SK-N-SH treated with all-trans-retinoic acid at 6 μM for 48 hours (cell line): Measurements from ENCODE around the gene NUP43.

Source experiments
- ATAC-seq: fragments of 200-7000 bp; cut with Tn5 transposase; 3 replicates; pipeline ENCODE4 v1.9.1; 2020; ENCODE audit warnings: mild to moderate bottlenecking, moderate library complexity
- ARNTL ChIP-seq: fragments of 450-650 bp; formaldehyde crosslinking; IDR thresholded peaks from 2 replicates; pipeline ENCODE4 v1.5.0; 2020; ENCODE audit warnings: low read depth, mild to moderate bottlenecking, moderate library complexity, borderline replicate concordance
- BACH2 ChIP-seq: fragments of 250-450 bp; sonication (Bioruptor Pico); IDR thresholded peaks from 2 replicates; pipeline ENCODE4 v1.9.0; 2021; ENCODE audit warnings: mild to moderate bottlenecking, borderline replicate concordance
- CREB5 ChIP-seq: fragments of 250-450 bp; sonication (Bioruptor Pico); IDR thresholded peaks from 2 replicates; pipeline ENCODE4 v1.5.1; 2020; ENCODE audit warnings: low read depth, mild to moderate bottlenecking, moderate library complexity
- CSDC2 ChIP-seq: fragments of 250-450 bp; sonication (Bioruptor Pico); IDR thresholded peaks from 2 replicates; pipeline ENCODE4 v1.5.0; 2020; ENCODE audit warnings: mild to moderate bottlenecking, moderate library complexity
- ESRRG ChIP-seq: fragments of 250-450 bp; sonication (Bioruptor Pico); IDR thresholded peaks from 2 replicates; pipeline ENCODE4 v1.6.1; 2021; ENCODE audit warnings: mild to moderate bottlenecking
- GLIS3 ChIP-seq: fragments of 250-450 bp; sonication (Bioruptor Pico); IDR thresholded peaks from 2 replicates; pipeline ENCODE4 v1.5.0; 2020; ENCODE audit warnings: mild to moderate bottlenecking, moderate library complexity
- ISL1 ChIP-seq: fragments of 250-450 bp; sonication (Bioruptor Pico); IDR thresholded peaks from 2 replicates; pipeline ENCODE4 v2.1.2; 2022; ENCODE audit warnings: mild to moderate bottlenecking, moderate library complexity
- OSR1 ChIP-seq: fragments of 250-450 bp; sonication (Bioruptor Pico); IDR thresholded peaks from 2 replicates; pipeline ENCODE4 v1.8.0; 2022; ENCODE audit warnings: moderate library complexity, mild to moderate bottlenecking, inconsistent platforms
- PATZ1 ChIP-seq: fragments of 250-450 bp; sonication (Bioruptor Pico); IDR thresholded peaks from 2 replicates; pipeline ENCODE4 v1.8.0; 2020; ENCODE audit warnings: mild to moderate bottlenecking, moderate library complexity, borderline replicate concordance
- POU6F1 ChIP-seq: fragments of 250-450 bp; sonication (Bioruptor Pico); IDR thresholded peaks from 2 replicates; pipeline ENCODE4 v1.8.0; 2021; ENCODE audit warnings: low read depth, mild to moderate bottlenecking, moderate library complexity, borderline replicate concordance
- PPARA ChIP-seq: fragments of 250-450 bp; sonication (Bioruptor Pico); IDR thresholded peaks from 2 replicates; pipeline ENCODE4 v1.5.0; 2020; ENCODE audit warnings: mild to moderate bottlenecking, borderline replicate concordance
- RARB ChIP-seq: fragments of 250-450 bp; sonication (Bioruptor Pico); IDR thresholded peaks from 2 replicates; pipeline ENCODE4 v1.8.0; 2021; ENCODE audit warnings: mild to moderate bottlenecking, moderate library complexity
- SNAI2 ChIP-seq: fragments of 250-450 bp; sonication (Bioruptor Pico); IDR thresholded peaks from 2 replicates; pipeline ENCODE4 v1.5.0; 2020; ENCODE audit warnings: mild to moderate bottlenecking, moderate library complexity
- TCF4 ChIP-seq: fragments of 250-450 bp; sonication (Bioruptor Pico); IDR thresholded peaks from 2 replicates; pipeline ENCODE4 v1.8.0; 2021; ENCODE audit warnings: mild to moderate bottlenecking, moderate library complexity, borderline replicate concordance
- TOX ChIP-seq: fragments of 250-450 bp; sonication (Bioruptor Pico); IDR thresholded peaks from 2 replicates; pipeline ENCODE4 v1.8.0; 2021; ENCODE audit warnings: mild to moderate bottlenecking, moderate library complexity, borderline replicate concordance
- TSHZ2 ChIP-seq: fragments of 250-450 bp; sonication (Bioruptor Pico); IDR thresholded peaks from 2 replicates; pipeline ENCODE4 v1.5.0; 2020; ENCODE audit warnings: mild to moderate bottlenecking, moderate library complexity
- ZC3H10 ChIP-seq: fragments of 250-450 bp; sonication (Bioruptor Pico); IDR thresholded peaks from 2 replicates; pipeline ENCODE4 v1.5.1; 2021; ENCODE audit warnings: mild to moderate bottlenecking, moderate library complexity
- ZFP3 ChIP-seq: fragments of 250-450 bp; sonication (Bioruptor Pico); IDR thresholded peaks from 2 replicates; pipeline ENCODE4 v1.5.0; 2020; ENCODE audit warnings: mild to moderate bottlenecking, moderate library complexity
- ZFP30 ChIP-seq: fragments of 450-650 bp; formaldehyde crosslinking; IDR thresholded peaks from 2 replicates; pipeline ENCODE4 v1.5.0; 2022; ENCODE audit warnings: mild to moderate bottlenecking, moderate library complexity
- ZNF565 ChIP-seq: fragments of 450-650 bp; formaldehyde crosslinking; conservative IDR thresholded peaks from 2 replicates; pipeline ENCODE4 v1.5.0; 2020; ENCODE audit warnings: low read depth, mild to moderate bottlenecking, moderate library complexity
- ZNF70 ChIP-seq: fragments of 450-650 bp; formaldehyde crosslinking; IDR thresholded peaks from 2 replicates; pipeline ENCODE4 v1.5.0; 2020; ENCODE audit warnings: mild to moderate bottlenecking, moderate library complexity
- ZNF8 ChIP-seq: fragments of 450-650 bp; formaldehyde crosslinking; IDR thresholded peaks from 2 replicates; pipeline ENCODE4 v1.5.0; 2020; ENCODE audit warnings: mild to moderate bottlenecking, moderate library complexity

The NUP43 gene

GRCh38 chr6:149746147-149746946 lies at the start of gene NUP43:
Gene NUP43, minus strand, starts transcription at chr6:149746529. Its CDS starts 34 bp downstream, at chr6:149746495.
- ATAC-seq: peak; percentile 74
- TF ChIP-seq CREB5 (CRISPR knock-in tag) (no peak), ZNF8 (CRISPR knock-in tag) (no peak), ZFP3 (CRISPR knock-in tag) (peak; percentile 63; the same call in 1 of the 2 replicates), SNAI2 (CRISPR knock-in tag) (no peak), ARNTL (CRISPR knock-in tag) (no peak)

- TF ChIP-seq TSHZ2 (CRISPR knock-in tag) (no peak), ISL1 (CRISPR knock-in tag) (no peak), POU6F1 (no peak), ARNTL (CRISPR knock-in tag) (no peak), TCF4 (CRISPR knock-in tag) (no peak), GLIS3 (CRISPR knock-in tag) (no peak), SNAI2 (CRISPR knock-in tag) (no peak), ZFP3 (CRISPR knock-in tag) (no peak), ESRRG (CRISPR knock-in tag) (no peak), ZFP30 (CRISPR knock-in tag) (no peak), ZNF8 (CRISPR knock-in tag) (no peak), PATZ1 (CRISPR knock-in tag) (no peak), TOX (CRISPR knock-in tag) (no peak), BACH2 (no peak), RARB (CRISPR knock-in tag) (no peak), PPARA (CRISPR knock-in tag) (no peak), ZNF565 (CRISPR knock-in tag) (no peak), OSR1 (CRISPR knock-in tag) (no peak), CSDC2 (CRISPR knock-in tag) (no peak), ZC3H10 (CRISPR knock-in tag) (no peak)
- no peak for ATAC-seq
These were observed 37.2 kb upstream of the NUP43 start for GRCh38 chr6:149783551-149783950.

- TF ChIP-seq ZFP3 (CRISPR knock-in tag) (no peak), RARB (CRISPR knock-in tag) (no peak), TCF4 (CRISPR knock-in tag) (no peak), CSDC2 (CRISPR knock-in tag) (no peak)
- TF ChIP-seq, all 23 proteins: peak for 0
These were observed 36.0 kb upstream of the NUP43 start for GRCh38 chr6:149782337-149782736.

GRCh38 chr6:149781715-149782114 lies 35.4 kb upstream of the NUP43 start:
- no peak for ATAC-seq
- TF ChIP-seq ZNF70 (CRISPR knock-in tag) (no peak), ZFP3 (CRISPR knock-in tag) (no peak), ARNTL (CRISPR knock-in tag) (no peak), BACH2 (no peak), ZFP30 (CRISPR knock-in tag) (no peak), POU6F1 (no peak), ZC3H10 (CRISPR knock-in tag) (no peak)

More at GRCh38 chr6:149782337-149782736, 36.0 kb upstream of the NUP43 start:
- ATAC-seq: no peak
